Measurements from ENCODE around the gene FBXO33.
"Not testable (repeated sequence)": the region's sequence is repeated elsewhere in the genome, so short reads cannot be mapped to it uniquely, and the experiment has no call there.

The FBXO33 gene

DNA sequence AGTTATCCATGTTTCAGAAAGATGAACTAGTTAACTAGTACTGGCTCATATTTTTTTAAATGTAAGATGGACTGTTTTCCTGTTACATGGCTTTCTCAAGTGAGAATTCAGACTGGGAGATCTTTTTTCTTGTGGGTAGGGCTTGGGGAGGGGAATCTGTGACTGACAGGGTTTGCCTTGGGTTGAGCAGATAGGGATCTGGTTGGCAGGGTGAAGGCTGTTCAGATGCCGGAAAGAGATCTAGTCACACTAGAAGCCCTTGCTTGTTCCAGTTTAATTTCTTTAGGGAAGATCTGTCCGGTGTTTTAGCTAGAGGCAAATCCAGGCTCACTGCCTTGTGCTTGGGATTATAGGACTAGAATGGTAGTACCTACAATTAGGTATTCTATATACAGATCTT lies 63.2 kb downstream of the FBXO33 start:
- DNase-seq (ENCODE audit: low read depth), result no peak

DNA sequence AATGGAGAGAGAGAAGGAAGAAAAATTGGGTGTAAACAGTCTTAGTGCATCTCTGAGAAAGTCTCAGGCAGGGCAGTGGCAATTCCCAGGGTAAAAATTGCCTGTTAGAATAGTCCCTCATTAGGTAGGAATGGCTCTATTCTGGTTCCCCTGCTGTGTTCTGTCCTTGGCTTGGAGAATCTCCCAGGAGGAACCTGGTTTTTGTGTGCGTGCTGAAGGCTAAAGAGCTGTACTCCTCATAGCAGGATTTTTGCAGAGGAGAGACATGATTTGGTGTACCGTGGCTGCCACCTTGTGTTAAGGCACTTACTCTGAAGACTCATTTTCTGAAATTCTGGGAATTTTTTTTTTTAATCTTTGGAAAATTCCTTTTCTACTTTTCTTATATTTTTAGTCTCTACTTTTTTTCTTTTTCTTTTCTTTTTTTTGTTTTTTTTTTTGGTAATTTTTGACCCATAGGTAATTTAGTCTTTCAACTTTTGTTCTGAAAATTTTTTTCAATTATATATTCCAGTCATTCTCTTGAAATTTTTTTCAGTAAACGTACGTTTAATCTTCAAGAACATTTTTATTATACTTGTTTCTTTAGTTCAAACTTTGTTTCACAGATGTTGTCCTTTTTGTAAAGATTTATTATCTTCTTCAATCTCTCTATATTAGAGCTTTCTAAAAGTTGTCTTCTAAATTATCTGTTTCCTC lies 63.8 kb downstream of the FBXO33 start:
- peak; percentile 49 for DNase-seq (ENCODE audit: low read depth)

DNA sequence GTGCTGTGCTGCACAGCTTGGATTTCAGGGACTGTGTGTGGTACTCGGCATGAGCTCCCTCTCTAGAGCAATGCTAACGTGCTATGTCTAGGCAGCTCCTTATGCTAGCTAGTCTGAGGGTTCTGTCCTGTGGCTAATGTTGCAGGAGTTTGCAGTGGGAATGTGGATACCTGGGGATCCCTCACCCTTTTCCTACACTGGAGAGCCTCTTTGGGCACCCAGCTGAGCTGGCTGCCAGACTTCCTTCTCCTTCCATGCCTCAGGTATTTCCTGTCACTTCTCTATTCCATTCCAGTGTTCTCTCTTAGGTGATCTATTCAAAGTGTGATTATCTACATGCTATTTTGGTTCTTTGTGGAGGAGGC lies 64.9 kb downstream of the FBXO33 start:
- DNase-seq (ENCODE audit: low read depth), result no peak

DNA sequence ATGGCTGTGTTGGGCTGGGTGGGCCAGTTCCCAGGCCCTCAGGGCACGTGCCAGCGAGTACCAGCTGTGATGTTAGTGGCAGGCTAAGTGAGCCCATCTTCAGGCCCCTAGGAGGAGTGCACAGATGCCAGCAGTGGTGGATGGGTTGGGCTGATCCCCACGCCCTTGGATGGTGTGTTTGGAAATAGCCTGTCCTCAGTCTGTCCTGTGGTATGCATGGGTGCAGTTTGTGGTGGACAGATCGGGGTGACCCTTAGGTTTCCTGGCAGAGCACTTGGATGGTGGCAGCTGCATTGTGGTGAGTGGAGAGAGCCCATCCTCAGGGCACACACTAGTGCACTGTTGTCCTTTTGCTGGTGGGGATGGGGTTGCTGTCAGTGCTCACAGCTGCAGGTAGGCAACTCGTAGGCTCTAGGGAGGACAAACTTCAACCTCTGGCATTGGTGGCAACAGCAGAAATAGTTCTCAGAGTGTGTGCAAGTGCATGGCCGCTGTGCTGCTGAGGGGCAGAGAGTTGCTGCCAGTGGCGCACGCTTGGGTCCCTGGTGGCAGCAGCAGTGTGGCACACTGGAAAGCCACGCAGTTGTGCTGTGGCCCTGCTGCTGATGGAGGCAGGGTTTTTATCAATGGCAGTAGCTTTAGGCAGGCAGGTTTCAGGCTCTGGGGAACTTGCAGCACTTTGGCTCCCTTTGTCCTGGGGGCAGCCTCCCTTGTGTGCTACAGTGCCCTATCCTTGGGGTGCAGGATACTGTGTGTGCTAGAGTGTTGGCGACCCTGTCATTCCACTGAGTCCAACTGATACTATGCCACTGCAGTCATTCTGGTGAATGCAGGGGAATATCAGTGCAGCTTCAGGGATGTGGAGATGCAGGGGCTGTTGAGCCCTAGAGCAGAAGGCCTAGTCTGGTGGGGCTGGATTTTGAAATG lies 65.5 kb downstream of the FBXO33 start:
- DNase-seq (ENCODE audit: low read depth), result no peak

DNA sequence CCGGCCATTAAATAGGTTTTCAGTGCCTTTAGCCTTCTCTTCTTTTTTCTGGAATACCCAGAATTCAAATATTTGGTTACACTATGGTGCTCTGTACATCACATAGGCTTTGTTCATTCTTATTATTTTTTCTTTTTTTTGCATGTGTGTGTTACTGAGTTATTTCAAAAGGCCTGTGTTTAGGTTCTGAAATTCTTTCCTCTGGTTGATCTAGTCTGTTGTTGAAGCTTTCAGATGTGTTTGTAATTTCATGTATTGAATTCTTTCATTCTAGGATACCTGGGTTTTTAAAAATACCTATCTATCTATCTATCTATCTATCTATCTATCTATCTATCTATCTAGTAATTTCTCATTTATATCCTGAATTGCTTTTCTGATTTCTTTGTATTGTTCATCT lies 66.9 kb downstream of the FBXO33 start:
- no peak for DNase-seq (ENCODE audit: low read depth)

DNA sequence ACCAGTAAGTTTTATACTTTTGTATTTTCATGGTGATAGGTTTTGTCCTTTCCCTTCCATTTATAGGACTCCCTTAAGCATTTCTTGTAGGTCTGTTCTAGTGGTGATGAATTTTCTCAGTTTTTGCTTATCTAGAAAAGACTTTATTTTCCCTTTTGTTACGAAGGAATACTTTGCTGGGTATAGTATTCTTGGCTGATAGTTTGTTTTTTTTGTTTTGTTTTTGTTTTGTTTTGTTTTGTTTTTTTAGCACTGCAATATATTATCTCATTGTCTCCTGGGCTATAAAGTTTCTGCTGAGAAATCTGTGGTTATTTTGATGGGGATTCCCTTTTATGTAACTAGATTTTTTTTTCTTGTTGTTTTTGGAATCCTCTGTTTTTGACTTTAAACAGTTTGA lies 67.7 kb downstream of the FBXO33 start:
- no peak for DNase-seq (ENCODE audit: low read depth)

DNA sequence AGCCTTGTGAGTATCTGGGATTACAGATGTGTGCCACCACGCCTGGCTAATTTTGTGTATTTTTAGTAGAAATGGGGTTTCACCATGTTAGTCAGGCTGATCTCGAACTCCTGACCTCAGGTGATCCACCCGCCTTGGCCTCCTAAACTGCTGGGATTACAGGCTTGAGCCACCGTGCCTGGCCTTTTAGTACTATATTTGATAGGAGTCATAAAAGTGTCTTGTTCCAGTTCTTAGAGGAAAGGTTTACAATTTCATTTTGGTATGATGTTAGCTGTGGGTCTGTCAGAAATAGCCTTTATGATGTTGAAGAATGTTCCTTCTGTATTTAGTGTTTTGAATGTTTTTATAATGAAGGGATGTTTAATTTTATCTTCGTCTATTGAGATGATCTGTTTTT lies 70.7 kb downstream of the FBXO33 start:
- not testable (repeated sequence) for DNase-seq (ENCODE audit: low read depth)

DNA sequence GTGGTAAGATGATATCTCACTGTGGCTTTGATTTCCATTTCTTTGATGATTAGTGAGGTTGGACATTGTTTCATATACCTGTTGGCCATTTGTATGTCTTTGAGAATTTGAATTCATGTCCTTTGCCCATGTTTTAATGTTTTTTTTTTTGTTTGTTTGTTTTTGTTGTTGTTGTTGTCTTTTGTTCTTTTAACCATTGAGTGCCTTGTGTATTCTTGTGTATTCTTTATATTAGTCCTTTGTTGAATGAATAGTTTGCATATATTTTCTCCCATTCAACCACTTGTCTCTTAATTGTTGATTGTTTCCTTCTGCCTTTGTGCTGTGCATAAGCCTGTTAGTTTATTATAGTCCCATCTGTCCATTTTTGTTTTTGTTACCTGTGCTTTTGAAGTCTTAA lies 71.9 kb downstream of the FBXO33 start:
- DNase-seq (ENCODE audit: low read depth), result no peak

DNA sequence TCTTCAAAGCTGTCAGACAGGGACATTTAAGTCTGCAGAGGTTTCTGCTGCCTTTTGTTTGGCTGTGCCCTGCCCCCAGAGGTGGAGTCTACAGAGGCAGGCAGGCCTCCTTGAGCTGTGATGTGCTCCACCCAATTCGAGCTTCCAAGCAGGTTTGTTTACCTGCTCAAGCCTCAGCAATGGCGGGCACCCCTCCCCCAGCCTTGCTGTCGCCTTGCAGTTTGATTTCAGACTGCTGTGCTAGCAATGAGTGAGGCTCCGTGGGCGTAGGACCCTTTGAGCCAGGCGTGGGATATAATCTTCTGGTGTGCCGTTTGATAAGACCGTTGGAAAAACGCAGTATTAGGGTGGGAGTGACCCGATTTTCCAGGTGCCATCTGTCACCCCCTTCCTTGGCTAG lies 73.2 kb downstream of the FBXO33 start:
- DNase-seq (ENCODE audit: low read depth), result not testable (repeated sequence)

DNA sequence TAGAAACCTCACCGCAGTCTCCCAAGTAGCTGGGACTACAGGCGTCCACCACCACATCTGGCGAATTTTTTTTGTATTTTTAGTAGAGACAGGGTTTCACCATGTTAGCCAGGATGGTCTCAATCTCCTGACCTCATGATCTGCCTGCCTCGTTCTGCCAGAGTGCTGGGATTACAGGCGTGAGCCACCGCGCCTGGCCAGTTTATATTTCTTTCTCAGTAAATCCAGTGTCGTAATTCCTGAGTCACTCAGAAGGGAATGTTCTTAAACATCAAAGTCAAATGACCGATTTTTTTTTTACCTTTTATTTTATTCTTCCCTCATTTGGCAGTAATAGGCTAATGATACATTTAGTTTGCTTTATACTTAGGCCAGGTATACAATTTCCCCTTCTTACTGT lies 80.5 kb downstream of the FBXO33 start:
- DNase-seq (ENCODE audit: low read depth), result no peak

DNA sequence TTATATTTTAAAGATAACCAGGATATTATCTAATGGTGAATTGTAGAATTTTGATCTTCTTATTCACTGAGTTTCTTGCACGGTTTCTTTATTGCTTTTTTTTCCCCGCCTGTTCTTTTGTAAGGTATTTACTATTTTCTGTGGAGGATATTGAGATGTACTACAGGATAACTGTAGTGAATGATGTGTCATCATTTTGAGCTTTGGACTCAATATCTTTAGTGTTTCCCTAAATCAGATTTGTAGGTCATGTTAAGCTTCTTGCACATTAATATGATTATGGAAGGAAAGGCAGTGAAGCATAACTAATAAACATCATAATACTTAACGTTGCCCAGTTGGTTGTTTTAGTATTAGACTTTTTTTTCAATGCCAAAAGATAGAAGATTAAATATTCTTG lies 81.4 kb downstream of the FBXO33 start:
- no peak for DNase-seq (ENCODE audit: low read depth)

All from GM04504 (cell line).